ENCODE results near the gene RNF169.

RNF169 gene

GRCh38 chr11:74748211-74749126 lies at the start of gene RNF169:
Gene RNF169, plus strand, starts transcription at chr11:74748849. Its CDS starts 32 bp downstream, at chr11:74748881.
- peak; percentile 99 for DNase-seq

GRCh38 chr11:74699615-74700396 lies 48.8 kb upstream of the RNF169 start:
- no peak for DNase-seq

- no peak for DNase-seq
Measured at GRCh38 chr11:74701351-74701750, 47.3 kb upstream of the RNF169 start.

GRCh38 chr11:74702383-74703007 lies 46.2 kb upstream of the RNF169 start:
- peak; percentile 26 for DNase-seq

- DNase-seq: no peak
Measured at GRCh38 chr11:74703211-74703610, 45.4 kb upstream of the RNF169 start.

GRCh38 chr11:74707182-74707581 lies 41.5 kb upstream of the RNF169 start:
- DNase-seq: no peak

- DNase-seq: no peak
Measured at GRCh38 chr11:74707602-74708510, 40.8 kb upstream of the RNF169 start.

GRCh38 chr11:74709175-74709574 lies 39.5 kb upstream of the RNF169 start:
- DNase-seq: no peak

GRCh38 chr11:74710281-74710938 lies 38.2 kb upstream of the RNF169 start:
- DNase-seq: no peak

- no peak for DNase-seq
Measured at GRCh38 chr11:74713686-74714085, 35.0 kb upstream of the RNF169 start.

GRCh38 chr11:74714904-74715303 lies 33.7 kb upstream of the RNF169 start:
- DNase-seq: no peak

GRCh38 chr11:74717221-74717969 lies 31.3 kb upstream of the RNF169 start:
- no peak for DNase-seq

GRCh38 chr11:74719011-74719410 lies 29.6 kb upstream of the RNF169 start:
- DNase-seq: no peak

- no peak for DNase-seq
Measured at GRCh38 chr11:74720596-74721478, 27.8 kb upstream of the RNF169 start.

GRCh38 chr11:74721479-74721835 lies 27.2 kb upstream of the RNF169 start:
- DNase-seq: no peak

- DNase-seq: no peak
Measured at GRCh38 chr11:74723511-74723910, 25.1 kb upstream of the RNF169 start.

- no peak for DNase-seq
Measured at GRCh38 chr11:74725701-74726100, 22.9 kb upstream of the RNF169 start.

GRCh38 chr11:74726547-74727182 lies 22.0 kb upstream of the RNF169 start:
- peak; percentile 70 for DNase-seq

GRCh38 chr11:74729397-74729796 lies 19.3 kb upstream of the RNF169 start:
- DNase-seq: no peak
